Measurements from ENCODE around the gene SMAP2.

SMAP2 gene

GRCh38 chr1:40432644-40433390 is 59.3 kb downstream of the SMAP2 start:
- Histone ChIP-seq H3K27me3 (ENCODE audit: insufficient read depth, low read depth, severe bottlenecking) (no peaks in the 10 kb centered on the region), H3K4me3 (ENCODE audit: low read depth, low read length) (no peak overlapping the region), H3K36me3 (no peaks in the 10 kb centered on the region), H3K9me3 (ENCODE audit: severe bottlenecking) (no peaks in the 10 kb centered on the region), H3K27ac (no peak overlapping the region)
- no peak for TF ChIP-seq CTCF (IDR thresholded peaks at IDR 0.05; ENCODE audit: low read depth, low read length)
- DNase-seq: no peak

DNA sequence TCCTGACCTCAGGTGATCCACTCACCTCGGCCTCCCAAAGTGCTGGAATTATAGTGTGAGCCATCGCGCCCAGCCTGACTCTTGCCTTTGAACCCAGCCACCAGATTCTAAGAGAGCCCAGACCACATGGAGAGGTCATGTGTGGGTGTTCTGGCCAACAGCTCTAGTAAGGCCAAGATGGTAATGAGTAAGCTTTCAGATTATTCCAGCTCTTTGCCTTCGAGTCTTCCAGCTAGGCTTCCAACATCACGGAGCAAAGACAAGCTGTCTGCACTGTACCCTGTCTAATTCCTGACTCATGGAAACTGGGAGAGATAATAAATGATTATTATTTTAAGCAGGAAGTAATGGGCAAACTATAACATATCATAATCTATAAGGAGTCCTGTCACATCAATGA is 61.9 kb downstream of the SMAP2 start:
- H3K4me3 ChIP-seq (ENCODE audit: low read depth, low read length): no peak overlapping the region
- H3K36me3 ChIP-seq: no peaks in the 10 kb centered on the region
- no peak for TF ChIP-seq CTCF (IDR thresholded peaks at IDR 0.05; ENCODE audit: low read depth, low read length)
- DNase-seq: no peak
- H3K27ac ChIP-seq: no peak overlapping the region
- no peaks in the 10 kb centered on the region for H3K27me3 ChIP-seq (ENCODE audit: insufficient read depth, low read depth, severe bottlenecking)
- no peaks in the 10 kb centered on the region for H3K9me3 ChIP-seq (ENCODE audit: severe bottlenecking)

GRCh38 chr1:40435876-40436275 is 62.3 kb downstream of the SMAP2 start:
- Histone ChIP-seq H3K27me3 (ENCODE audit: insufficient read depth, low read depth, severe bottlenecking) (no peaks in the 10 kb centered on the region), H3K36me3 (no peaks in the 10 kb centered on the region), H3K4me3 (ENCODE audit: low read depth, low read length) (no peak overlapping the region), H3K9me3 (ENCODE audit: severe bottlenecking) (no peaks in the 10 kb centered on the region), H3K27ac (no peak overlapping the region)
- DNase-seq: no peak
- TF ChIP-seq CTCF (IDR thresholded peaks at IDR 0.05; ENCODE audit: low read depth, low read length): no peak

DNA sequence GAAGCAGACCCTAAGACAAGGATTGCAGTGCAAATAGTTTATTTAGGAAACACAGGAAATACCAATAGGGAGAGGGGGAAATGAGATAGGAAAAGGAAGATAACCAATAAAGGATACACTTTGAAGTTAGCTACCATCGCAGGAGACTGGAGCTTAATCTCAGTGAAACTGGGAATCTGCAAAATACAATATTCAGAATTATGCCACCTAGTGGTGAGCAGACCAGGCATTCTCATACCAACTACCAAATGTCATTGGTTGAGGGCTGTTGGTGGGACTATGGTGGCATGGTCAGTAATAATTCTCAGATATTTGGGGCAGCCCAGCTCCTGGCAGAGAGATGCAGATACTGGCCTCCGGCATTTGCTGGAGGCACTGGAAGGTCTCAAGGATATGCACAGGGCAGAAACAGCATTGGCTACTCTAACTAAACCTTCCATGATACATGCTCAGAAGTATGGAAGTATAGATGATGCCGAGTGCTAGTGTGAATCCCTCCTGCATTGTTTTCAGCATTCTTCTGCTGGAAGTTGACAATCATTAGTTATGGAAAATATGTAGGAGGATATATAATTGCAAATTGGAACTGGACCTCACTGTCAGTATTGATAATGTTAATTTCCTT is 65.0 kb downstream of the SMAP2 start:
- peak; percentile 60 for TF ChIP-seq CTCF (IDR thresholded peaks at IDR 0.05; ENCODE audit: low read depth, low read length)

GRCh38 chr1:40439247-40439646 is 65.7 kb downstream of the SMAP2 start:
- H3K9me3 ChIP-seq (ENCODE audit: severe bottlenecking): no peaks in the 10 kb centered on the region
- no peak for TF ChIP-seq CTCF (IDR thresholded peaks at IDR 0.05; ENCODE audit: low read depth, low read length)
- no peaks in the 10 kb centered on the region for H3K36me3 ChIP-seq
- DNase-seq: no peak
- H3K4me3 ChIP-seq (ENCODE audit: low read depth, low read length): no peak overlapping the region
- no peak overlapping the region for H3K27ac ChIP-seq
- no peaks in the 10 kb centered on the region for H3K27me3 ChIP-seq (ENCODE audit: insufficient read depth, low read depth, severe bottlenecking)

More for the DNA sequence above, 65.0 kb downstream of the SMAP2 start:
- H3K27me3 ChIP-seq (ENCODE audit: insufficient read depth, low read depth, severe bottlenecking): no peaks in the 10 kb centered on the region
- no peaks in the 10 kb centered on the region for H3K9me3 ChIP-seq (ENCODE audit: severe bottlenecking)
- H3K4me3 ChIP-seq (ENCODE audit: low read depth, low read length): no peak overlapping the region
- no peaks in the 10 kb centered on the region for H3K36me3 ChIP-seq
- no peak overlapping the region for H3K27ac ChIP-seq
- DNase-seq: peak; percentile 17

Measured in WERI-Rb-1 (cell line).